Islet of Langerhans (tissue), 1 donor: ENCODE measurements around the gene SYT15.
"Not testable (repeated sequence)": the region's sequence is repeated elsewhere in the genome, so short reads cannot be mapped to it uniquely, and the experiment has no call there.

Experiments used
- FAIRE-seq: peaks from one replicate; lab custom pipeline; 2011; peaks lifted over from hg19 to GRCh38; lab: Jason Lieb, UNC

The SYT15 gene

DNA sequence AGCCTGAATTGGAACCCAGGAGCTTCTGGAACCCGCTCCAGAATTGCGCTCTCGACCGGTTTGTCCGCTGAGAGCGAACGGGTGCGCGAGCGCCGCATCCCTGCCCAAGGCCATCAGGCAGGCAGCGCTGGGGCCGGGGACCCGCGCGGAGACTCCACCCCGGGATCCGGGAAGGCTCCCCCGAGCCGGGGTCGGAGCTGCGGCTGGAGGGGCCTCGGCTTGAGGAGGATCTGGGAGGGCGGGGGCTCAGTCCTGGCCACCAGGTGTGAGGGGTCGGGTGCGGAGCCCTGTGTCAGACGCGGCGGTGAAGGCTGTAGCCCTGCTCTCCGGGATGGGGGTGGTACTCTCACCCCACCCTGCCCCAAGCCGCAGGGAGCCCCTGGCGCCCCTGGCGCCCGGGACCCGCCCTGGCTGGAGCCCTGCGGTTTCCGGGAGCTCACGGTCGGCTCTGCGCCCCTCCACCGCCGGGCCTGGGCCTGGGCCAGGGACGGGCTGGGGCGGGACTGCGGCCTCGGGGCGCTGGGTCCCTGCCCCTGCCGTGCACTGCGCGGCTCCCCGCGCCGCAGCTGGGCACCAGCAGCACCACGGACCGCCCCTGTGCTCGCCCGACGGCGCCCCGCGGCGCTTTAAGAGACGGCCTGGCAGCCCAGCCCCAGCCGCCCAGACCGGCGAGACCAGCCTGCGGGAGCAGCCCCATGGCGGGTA, at the start of gene SYT15:
Gene SYT15 (plus strand): TSS at position 655 of the 705 bp plus-strand sequence. CDS start 41 bp downstream, at position 696.
- not testable (repeated sequence) for FAIRE-seq

DNA sequence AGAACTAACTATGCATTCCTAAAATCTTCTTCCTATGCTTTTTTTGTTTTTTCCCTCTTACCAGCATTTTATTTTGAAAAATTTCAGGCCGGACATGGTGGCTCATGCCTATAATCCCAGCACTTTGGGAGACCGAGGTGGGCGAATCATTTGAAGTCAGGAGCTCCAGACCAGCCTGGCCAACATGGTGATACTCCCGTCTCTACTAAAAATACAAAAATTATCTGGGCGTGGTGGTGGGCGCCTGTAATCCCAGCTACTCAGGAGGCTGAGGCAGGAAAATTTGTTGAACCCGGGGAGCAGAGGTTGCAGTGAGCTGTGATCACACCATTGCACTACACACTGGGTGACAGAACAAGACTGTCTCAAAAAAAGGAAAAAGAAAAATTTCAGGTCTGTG, 49.2 kb upstream of the SYT15 start:
- not testable (repeated sequence) for FAIRE-seq

DNA sequence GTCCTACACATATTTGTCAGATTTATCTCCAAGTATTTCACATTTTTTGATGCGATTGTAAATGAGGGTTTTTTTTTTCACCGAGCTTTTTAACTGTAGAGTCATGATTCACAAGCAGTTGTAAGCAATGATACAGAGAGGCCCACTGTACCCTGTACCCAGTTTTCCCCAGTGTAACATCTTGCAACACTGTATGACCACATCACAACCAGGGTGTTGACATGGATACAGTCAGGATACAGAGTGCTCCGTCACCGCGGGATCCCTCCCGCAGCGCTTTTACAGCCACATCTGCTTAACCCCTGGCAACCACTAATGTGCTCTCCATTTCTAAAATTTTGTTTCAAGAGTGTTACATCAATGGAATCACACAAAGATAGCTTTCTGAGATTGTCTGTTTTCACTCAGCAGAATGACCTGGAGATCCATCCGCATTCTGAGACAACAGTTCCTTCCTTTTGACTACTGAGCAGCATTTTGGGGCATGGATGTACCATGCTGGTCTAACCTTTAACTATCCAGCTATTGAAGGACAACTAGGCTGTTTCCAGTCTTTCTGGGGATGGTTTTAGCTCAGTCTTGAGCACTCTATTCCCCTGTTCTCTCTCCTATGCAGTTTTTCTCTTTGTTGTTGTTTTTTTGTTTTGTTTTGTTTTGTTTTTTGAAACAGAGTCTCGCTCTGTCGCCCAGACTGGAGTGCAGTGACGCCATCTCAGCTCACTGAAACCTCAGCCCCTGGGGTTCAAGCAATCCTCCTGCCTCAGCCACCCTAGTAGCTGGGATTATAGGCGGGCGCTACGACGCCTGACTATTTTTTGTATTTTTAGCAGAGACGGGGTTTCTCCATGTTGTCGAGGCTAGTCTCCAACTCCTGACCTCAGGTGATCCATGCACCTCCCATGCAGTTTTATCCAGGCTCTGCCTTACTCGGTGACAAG, 48.4 kb upstream of the SYT15 start:
- no peak for FAIRE-seq

DNA sequence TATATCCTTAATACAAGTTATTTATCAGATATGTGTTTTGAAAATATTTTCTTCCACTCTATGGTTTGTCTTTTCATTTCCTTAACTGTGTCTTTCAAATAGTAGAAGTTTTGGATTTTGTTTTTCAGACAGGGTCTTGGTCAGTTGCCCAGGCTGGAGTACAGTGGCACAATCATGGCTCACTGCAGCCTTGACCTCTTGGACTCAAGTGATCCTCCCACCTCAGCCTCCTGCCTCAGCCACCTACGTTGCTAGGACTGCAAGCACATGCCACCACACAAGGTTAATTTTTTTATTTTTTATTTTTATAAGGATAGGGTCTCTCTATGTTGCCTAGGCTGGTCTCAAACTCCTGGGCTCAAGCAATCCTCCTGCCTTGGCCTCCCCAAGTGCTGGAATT, 46.7 kb upstream of the SYT15 start:
- FAIRE-seq, result not testable (repeated sequence)

DNA sequence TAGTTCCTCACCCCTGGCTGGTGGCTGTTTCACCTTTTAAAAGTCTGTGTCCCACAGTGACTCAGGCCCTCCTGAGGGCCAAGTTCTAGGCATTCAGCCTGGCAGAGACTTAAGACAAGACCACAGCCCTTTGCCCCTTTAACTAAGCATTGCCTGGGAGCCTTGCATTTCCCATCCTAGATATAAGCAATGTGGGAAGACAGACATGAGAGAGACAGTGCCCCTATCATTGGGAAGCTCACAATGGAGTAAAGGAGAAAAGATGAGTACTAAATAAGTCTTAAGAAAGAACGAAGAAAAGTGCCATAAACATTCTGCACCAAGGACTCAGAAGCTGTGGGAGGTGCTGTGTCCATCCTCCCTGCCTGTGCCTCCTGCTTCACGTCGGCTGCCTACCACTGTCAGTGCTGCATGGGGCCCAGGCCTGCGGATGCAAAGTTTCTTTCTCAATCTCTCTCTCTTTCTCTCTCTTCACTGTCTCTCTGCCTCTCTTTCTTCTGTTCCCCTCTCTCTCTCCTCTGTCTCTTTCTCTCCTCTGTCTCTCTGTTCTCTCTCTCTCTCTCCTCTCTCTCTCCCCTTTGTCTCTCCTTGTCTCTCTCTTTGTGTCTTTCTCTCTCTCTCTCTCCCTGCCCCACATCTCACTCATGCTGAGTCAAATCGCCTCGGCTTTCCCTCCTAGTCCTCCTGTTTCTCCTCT, 44.0 kb upstream of the SYT15 start:
- FAIRE-seq, result no peak

DNA sequence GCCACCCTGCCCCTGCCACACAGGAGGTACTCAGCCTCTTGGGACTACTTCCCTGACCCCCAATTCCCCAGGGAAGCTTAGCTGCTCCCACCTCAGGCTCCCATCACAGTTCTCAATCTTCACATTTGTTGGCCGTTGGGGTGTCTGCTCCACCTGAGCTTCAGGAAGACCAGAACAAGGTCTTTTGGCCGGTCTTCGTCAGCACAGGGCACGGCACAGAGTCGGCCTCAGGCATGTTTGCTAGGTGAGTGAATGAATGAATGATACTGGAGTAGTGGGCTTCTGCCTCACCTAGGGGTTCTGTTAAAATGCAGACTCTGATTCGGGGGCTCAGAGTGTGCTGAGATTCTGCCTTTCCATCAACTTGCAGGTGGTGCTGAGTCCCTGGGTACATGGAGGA, 42.8 kb upstream of the SYT15 start:
- no peak for FAIRE-seq

DNA sequence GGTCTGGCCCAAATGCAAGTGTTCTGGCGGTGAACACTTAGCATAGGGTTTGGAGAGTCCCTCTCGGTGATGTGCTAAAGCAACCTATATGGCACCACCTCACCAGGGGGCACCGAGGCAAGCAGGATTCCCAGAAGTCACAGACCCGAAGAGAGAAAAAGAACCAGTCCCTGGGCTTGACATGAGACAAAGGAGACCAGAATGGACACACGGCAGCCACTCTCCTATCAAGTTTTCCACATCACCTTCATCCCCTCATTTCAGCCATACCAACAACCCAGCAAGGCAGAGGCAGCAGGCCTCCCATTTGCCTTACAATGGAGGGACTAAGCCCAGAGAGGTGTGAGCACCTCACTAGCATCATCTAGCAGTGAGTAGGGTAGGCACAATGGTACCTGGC, 42.1 kb upstream of the SYT15 start:
- FAIRE-seq, result no peak

DNA sequence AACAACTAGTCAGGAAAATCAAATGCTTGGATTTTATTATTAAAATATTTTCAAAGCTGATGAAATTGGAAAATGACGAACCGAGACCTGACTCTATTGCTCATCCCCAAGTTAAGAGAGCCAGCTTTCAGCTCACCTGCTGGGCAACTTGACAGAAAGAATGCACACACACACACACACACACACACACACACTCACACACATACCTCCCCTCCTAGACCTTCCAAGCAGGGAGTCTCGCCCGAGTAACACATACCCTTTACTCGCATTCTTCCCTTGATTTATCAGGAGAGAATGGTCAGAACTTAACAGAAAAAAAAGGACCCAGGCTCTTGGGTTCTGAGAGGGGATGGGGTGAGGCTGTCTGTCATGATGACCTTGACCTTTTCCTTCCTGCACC, 41.6 kb upstream of the SYT15 start:
- no peak for FAIRE-seq

DNA sequence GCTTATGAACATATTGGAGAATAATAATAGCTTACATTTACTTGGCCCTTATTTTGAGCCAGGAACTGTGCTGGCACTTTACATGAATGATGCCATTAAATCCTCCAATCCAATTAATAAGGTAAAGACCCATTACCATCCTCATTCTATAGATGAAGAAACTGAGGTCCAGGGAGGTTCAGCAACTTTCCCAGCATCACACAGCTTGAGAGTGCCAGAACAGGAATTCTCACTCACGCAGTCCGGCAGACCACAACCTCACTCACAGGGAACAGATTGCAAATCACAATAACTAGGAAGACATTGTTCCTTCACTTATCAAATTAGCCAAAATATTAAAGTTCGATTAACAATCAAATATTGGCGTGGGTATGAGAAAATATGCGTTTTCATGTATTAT, 40.8 kb upstream of the SYT15 start:
- FAIRE-seq, result no peak

DNA sequence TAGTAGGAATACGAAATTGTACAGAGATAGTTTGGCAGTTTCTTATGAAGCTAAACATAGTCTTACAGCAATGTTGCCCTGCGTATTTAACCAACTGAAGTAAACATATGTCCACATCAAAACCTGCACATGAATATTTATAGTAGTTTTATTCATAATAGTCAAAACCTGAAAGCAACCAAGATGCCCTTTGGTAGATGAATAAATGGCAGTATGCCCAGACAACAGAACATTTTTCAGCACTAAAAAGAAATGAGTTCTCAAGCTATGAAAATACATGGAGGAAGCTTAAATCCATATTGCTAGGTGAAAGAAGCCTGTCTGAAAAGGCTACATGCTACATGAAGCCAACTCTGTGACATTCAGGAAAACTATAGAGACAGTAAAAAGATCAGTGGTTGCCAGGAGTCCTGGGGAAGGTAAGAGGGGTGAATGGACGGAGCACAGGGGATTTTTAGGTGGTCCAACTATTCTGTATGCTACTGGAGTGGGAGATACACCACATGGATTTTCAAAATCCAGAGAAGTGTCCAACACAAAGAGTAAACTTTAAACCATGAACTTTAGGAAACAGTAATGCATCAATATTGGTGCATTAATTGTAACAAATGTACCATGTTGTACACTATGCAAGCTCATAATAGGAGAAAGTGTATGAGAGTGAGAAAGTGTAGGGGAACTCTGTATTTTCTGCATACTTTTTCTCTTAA, 40.1 kb upstream of the SYT15 start:
- no peak for FAIRE-seq

DNA sequence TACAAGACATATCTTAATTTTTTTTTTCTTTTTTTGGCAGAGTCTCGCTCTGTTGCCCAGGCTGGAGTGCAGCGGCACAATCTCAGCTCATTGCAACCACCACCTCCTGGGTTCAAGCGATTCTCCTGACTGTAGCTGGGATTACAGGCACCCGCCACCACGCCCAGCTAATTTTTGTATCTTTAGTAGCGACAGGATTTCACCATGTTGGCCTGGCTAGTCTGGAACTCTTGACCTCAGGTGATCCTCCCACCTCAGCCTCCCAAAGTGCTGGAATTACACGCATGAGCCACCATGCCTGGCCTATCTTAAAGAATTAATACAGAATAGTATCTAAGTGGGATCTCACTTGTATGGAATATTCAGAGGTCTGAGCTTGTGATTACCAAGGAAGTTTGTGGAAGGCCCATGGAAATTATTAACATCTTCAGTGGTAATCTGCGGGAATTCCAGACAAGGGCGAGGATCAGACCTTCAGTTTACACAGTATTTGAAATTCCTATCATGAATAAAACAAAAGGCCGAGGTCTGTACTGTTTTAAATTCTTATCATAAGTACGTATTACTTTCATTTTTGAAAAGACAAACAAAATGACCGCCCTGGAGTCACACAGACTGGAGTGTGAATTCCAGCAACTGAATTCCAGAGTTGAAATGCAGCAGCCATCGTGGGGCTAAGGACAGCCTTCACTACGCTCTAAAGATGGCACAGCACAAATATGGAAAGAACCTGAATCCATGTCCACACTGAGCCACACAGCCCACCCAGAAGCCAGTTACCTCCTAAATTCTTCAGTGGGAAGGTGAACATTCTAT, 39.1 kb upstream of the SYT15 start:
- no peak for FAIRE-seq

DNA sequence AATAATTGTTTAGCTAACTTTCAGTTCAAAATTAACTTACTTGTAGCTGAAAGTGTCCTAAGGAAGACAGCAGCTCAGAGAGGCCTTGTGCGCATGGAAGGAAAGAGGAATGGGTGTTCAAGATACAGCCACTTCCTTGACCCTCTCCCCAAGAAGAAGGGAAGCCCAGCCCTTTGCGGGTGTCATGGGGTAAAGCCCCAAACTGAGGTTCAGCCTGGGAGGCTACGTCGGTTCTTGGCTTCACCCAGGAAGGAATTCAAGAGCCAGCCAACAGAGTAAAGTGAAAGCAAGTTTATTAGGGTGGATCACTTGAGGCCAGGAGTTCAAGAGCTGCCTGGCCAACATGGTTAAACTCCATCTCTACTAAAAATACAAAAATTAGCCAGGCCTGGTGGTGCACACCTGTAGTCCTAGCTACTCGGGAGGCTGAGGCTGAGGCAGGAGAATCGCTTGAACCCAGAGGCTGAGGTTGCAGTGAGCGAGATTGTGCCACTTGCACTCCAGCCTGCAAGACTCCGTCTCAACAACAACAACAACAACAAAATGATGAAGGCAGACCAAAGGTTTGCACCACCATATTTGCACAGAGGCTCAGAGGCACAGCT, 38.4 kb upstream of the SYT15 start:
- no peak for FAIRE-seq

DNA sequence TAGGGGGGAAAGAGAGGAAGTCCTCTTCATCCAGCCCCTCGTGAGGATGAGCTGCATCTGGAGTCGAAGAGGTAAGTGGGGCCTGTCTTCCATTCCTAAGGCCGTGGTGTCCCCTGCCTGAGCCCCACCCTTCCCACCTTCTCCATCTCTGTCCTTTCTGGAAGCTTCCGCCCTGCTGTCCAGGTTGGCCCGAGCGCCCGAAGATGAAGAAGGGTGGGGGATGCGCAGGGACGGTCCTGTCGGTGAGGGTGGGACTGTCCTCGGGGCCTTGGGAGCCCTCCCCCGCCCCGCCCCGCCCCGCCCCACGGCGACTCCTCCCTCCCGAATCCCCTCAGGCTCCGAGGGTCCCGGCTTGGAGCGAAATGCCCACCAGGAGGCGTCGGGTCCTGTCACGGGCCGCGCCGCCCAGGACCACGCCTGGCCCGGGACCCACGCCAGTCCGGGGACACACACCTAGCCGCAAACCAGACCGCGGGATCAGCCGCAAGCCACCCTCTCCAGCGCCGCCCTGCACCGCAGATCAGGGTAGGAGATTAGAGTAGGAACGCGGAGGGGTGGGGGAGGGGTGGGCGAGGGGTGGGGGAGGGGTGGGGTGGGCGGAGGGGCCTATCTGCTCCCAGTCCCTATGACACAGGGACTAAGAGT, 37.8 kb upstream of the SYT15 start:
- FAIRE-seq, result no peak

DNA sequence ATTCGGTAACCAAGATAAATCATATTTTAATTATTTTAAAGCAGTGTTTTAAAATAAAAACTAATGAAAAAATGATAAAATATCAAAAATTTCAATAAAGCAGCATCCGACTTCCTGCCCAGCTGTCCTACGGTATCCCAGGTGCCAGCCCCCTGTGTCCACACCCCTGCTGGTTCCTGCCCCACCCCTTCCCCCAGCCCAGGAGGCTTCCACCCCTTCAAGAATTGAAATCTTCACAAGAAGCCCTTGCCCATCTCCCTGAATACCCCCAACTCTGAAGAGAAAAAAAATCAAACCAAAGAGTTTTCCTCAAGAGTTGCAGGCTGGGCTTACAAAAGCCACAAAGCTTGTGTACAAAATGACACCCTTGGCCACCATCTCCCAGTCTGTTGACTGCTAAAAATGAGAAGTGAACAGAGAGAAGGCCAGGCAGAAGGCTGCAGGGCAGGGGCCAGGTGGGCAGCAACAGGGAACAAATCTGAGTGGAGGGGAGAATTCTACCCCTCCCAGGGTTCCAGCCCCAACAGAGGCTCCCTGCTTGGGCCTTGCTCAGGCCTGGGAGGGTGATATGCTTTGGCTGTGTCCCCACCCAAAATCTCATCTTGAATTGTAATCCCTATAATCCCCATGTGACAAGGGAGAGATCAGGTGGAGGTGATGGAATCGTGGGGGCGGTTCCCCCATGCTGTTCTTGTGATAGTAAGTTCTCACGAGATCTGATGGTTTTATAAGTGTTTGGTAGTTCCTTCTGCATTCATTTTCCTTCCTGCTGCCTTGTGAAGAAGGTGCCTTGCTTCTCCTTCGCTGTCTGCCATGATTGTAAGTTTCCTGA, 37.0 kb upstream of the SYT15 start:
- no peak for FAIRE-seq

DNA sequence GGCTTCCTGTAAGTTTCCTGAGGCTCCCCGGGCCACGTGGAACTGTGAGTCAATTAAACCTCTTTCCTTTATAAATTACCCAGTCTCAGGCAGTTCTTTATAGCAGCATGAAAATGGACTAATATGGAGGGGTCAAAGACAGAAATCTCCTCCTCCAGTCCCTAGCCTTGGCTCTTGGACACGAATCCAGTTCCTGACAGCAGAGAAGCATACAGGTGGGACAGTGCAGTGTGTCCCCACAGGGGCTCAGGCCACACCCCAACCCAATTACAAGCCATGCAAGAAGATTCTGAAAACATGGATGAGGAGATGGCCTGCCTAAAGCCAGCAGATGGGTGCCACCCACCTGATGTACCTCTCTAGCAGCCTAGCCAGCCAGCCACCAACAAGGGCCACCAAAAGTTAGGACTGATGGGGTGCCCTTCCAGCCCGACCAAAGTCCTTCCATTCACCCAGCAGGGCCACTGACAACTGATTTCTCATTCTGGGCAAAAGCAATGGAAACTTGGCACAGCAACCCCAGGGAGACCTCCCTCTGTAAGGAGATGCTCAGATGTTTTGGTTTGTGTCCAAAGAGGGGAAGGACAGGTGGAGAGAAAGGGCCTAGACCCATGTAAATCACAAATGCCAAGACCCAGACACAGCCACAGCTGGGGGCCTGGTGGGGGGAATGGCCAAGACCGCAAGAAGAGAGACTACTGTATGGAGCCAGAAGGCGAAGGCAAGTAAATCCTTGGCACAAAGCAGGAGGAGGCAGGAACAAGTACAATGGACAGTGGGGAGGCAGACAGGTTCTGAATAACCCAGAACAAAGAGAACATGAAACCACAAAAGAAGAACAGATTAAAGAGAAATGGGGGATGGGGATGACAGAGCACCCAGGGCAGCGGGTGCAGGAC, 36.1 kb upstream of the SYT15 start:
- no peak for FAIRE-seq

DNA sequence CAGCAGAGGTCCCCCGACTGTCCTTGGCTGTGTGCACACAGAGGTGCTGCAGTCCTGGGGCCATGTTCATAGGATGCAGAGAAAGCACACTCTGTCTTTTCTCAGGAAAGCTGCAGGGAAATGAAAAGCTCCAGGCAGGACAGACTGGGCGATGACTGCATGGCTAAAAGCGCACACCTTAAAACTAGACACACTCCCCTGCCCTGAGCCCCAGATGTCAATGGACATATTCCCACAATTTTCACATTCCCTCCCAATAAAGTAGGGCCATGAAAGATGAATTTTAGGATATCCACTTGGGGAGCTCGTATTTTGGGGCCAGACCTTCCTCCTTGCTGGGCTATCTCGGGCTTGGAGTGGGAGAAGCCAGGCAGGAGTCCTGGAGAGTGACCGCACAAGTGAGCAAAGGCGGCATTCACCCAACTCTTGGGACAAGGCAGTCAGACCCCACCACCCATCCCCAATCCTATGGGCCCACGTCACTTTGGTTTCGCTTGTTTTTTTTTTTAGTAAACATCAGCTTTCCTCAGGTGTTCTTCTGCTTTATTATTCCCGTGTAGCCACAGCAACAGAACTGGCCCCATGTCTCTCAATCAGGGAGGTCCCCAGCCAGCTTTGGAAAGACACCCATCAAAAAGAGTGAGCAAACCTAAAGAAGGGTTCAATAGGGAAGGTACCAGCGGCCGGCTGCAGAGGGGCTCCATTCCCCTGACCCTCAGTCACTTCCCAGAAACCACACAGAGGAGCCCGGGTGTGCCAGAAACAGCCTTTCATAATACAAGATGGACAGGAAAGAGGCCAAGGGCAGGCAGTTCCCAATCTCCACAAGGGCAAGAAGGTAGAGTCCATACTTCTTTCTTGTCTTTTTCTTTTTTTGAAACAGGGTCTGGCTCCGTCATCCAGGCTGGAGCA, 35.2 kb upstream of the SYT15 start:
- FAIRE-seq, result no peak
